HepG2 (cell line): Measurements from ENCODE around the gene VPS37B. TPM values are rescaled to one million over a fixed set of nuclear protein-coding genes. Genes with fewer than 3 reads are reported as not detected.

Experiments
- ATAC-seq: fragments of 200-7000 bp; cut with Tn5 transposase; 3 replicates; pipeline ENCODE4 v1.9.1; 2020; ENCODE audit warnings: mild to moderate bottlenecking, moderate library complexity
- BruUV-seq: library from RNA; stranded (reverse); fragments of 400-500 nt; replicated peaks from 2 replicates; lab custom pipeline; 2021; lab: Mats Ljungman, UMichigan
- CTCF ChIA-PET: fragments of 300-600 bp; formaldehyde crosslinking; extraction: SDS; loops from one replicate; lab custom pipeline; 2021; ENCODE audit warnings: low total read pairs, inconsistent platforms, low intra/inter-chr PET ratio; lab: Yijun Ruan, JAX
- POLR2A ChIA-PET: fragments of 350-600 bp; sonication (Branson Sonifier 250); formaldehyde crosslinking; loops from one replicate; lab custom pipeline; 2020; ENCODE audit warnings: antibody characterized with exemption, inconsistent platforms; lab: Yijun Ruan, JAX
- DNase-seq: peaks from one replicate; pipeline ENCODE4 v3.0.0-alpha.2; 2015; ENCODE audit warnings: low spot score
- FAIRE-seq: peaks from 3 replicates; lab custom pipeline; 2011; peaks lifted over from hg19 to GRCh38; lab: Jason Lieb, UNC
- H2AFZ ChIP-seq: one replicate; pipeline ENCODE4 v1.6.1; 2011; ENCODE audit warnings: low read length, inconsistent platforms
- H3K27ac ChIP-seq: fragments of 300-600 bp; 3 replicates; pipeline ENCODE4 v1.8.0; 2011; ENCODE audit warnings: mixed run types, mild to moderate bottlenecking, mixed read lengths, low read length, inconsistent platforms; ENCODE audit not compliant: insufficient read depth; ENCODE audit errors: extremely low read length
- H3K27me3 ChIP-seq, 2 experiments: fragments of 200-600 bp in 1 of 2; 2 replicates in 1 of 2; 3 replicates in 1 of 2; pipeline versions ENCODE4 v1.6.0 to v1.8.0; 2011; ENCODE audit warnings: low read length in 2 of 2, mild to moderate bottlenecking in 2 of 2, moderate library complexity in 2 of 2, inconsistent platforms in 1 of 2; ENCODE audit not compliant: insufficient read depth in 2 of 2, control insufficient read depth in 1 of 2
- H3K36me3 ChIP-seq, 2 experiments: fragments of 200-600 bp in 1 of 2; replicated peaks in 1 of 2; 2 replicates in 1 of 2; 3 replicates in 1 of 2; pipeline versions ENCODE4 v1.5.1 to v1.8.0; 2011; ENCODE audit warnings: low read length in 2 of 2, inconsistent platforms in 1 of 2; ENCODE audit not compliant: insufficient read depth in 2 of 2, control insufficient read depth in 1 of 2
- H3K4me1 ChIP-seq: 2 replicates; pipeline ENCODE4 v1.5.1; 2012; ENCODE audit warnings: low read length, inconsistent platforms; ENCODE audit not compliant: insufficient read depth
- H3K4me2 ChIP-seq: 2 replicates; pipeline ENCODE4 v1.6.0; 2011; ENCODE audit warnings: low read depth, low read length, inconsistent platforms
- H3K4me3 ChIP-seq, 3 experiments: fragments of 200-600 bp in 1 of 3; sonication (generic), shearing (Covaris generic) in 1 of 3; replicated peaks in 1 of 3; 2 replicates each; pipeline ENCODE4 v1.5.1; 2011 to 2016; ENCODE audit warnings: low read length in 3 of 3, inconsistent platforms in 2 of 3, low read depth in 2 of 3, mild to moderate bottlenecking in 2 of 3, control low read depth in 1 of 3, mixed read lengths in 1 of 3; ENCODE audit not compliant: insufficient read depth in 1 of 3
- H3K79me2 ChIP-seq: one replicate; pipeline ENCODE4 v1.6.1; 2011; ENCODE audit warnings: low read length, inconsistent platforms; ENCODE audit not compliant: insufficient read depth
- H3K9ac ChIP-seq: 2 replicates; pipeline ENCODE4 v1.6.0; 2011; ENCODE audit warnings: mild to moderate bottlenecking, low read depth, low read length, inconsistent platforms; ENCODE audit not compliant: insufficient read depth
- H3K9me3 ChIP-seq: 2 replicates; pipeline ENCODE4 v1.5.1; 2012; ENCODE audit warnings: mild to moderate bottlenecking, low read length
- H4K20me1 ChIP-seq: 2 replicates; pipeline ENCODE4 v1.6.0; 2011; ENCODE audit warnings: inconsistent platforms, mild to moderate bottlenecking, low read length, moderate library complexity; ENCODE audit not compliant: insufficient read depth
- ARID2 ChIP-seq: sonication (generic); formaldehyde crosslinking; IDR thresholded peaks from 2 replicates; pipeline ENCODE4 v1.8.1; 2022; ENCODE audit warnings: mild to moderate bottlenecking, missing genetic modification reagents, borderline replicate concordance
- BRD4 ChIP-seq: sonication (generic); formaldehyde crosslinking; IDR thresholded peaks from 2 replicates; pipeline ENCODE4 v1.4.0; 2020; ENCODE audit warnings: missing genetic modification reagents
- CCAR2 ChIP-seq: fragments of 200-400 bp; formaldehyde crosslinking; optimal IDR thresholded peaks from 2 replicates; pipeline ENCODE3; 2018; ENCODE audit warnings: low read depth, mild to moderate bottlenecking, low read length, moderate library complexity
- NBN ChIP-seq: fragments of 450-650 bp; conservative IDR thresholded peaks from 2 replicates; pipeline ENCODE4 v1.6.1; 2017
- NCOA1 ChIP-seq: sonication (generic); formaldehyde crosslinking; IDR thresholded peaks from 2 replicates; pipeline ENCODE4 v1.9.0; 2021; ENCODE audit warnings: missing genetic modification reagents
- NR2C2 ChIP-seq: sonication (generic); formaldehyde crosslinking; IDR thresholded peaks from 2 replicates; pipeline ENCODE4 v1.4.0; 2020; ENCODE audit warnings: missing genetic modification reagents, mild to moderate bottlenecking, moderate library complexity, borderline replicate concordance
- NR2F1 ChIP-seq, 2 experiments: fragments of 450-650 bp in 1 of 2; formaldehyde crosslinking in 1 of 2; IDR thresholded peaks; 2 replicates each; pipeline versions ENCODE4 v1.5.0 to v1.6.1; 2016 to 2020; ENCODE audit warnings: mild to moderate bottlenecking in 1 of 2, missing compliant biosample characterization in 1 of 2, missing genetic modification reagents in 1 of 2, moderate library complexity in 1 of 2
- PHB2 ChIP-seq: fragments of 450-650 bp; IDR thresholded peaks from 2 replicates; pipeline ENCODE4 v1.6.1; 2018; ENCODE audit not compliant: partially characterized antibody
- SRSF9 ChIP-seq: fragments of 200-400 bp; formaldehyde crosslinking; IDR thresholded peaks from 2 replicates; pipeline ENCODE4 v1.6.1; 2018; ENCODE audit warnings: borderline replicate concordance, mild to moderate bottlenecking, low read depth, low read length; ENCODE audit not compliant: insufficient read depth, poor library complexity, severe bottlenecking
- TBL1XR1 ChIP-seq: fragments of 150-350 bp; IDR thresholded peaks from 2 replicates; pipeline ENCODE4 v1.6.1; 2014; ENCODE audit warnings: borderline replicate concordance, low read length; ENCODE audit not compliant: partially characterized antibody
- TMF1 ChIP-seq: sonication (generic); formaldehyde crosslinking; IDR thresholded peaks from 2 replicates; pipeline ENCODE4 v1.8.1; 2022; ENCODE audit warnings: low read depth, missing genetic modification reagents
- ZBTB7B ChIP-seq: sonication (generic); formaldehyde crosslinking; IDR thresholded peaks from 2 replicates; pipeline ENCODE4 v1.4.0; 2020; ENCODE audit warnings: missing genetic modification reagents
- ZNF124 ChIP-seq: sonication (generic); formaldehyde crosslinking; IDR thresholded peaks from 2 replicates; pipeline ENCODE4 v1.4.0; 2020; ENCODE audit warnings: missing genetic modification reagents
- ZNF24 ChIP-seq: fragments of 450-650 bp; IDR thresholded peaks from 2 replicates; pipeline ENCODE4 v1.6.1; 2017; ENCODE audit warnings: antibody characterized with exemption, mild to moderate bottlenecking
- ZNF83 ChIP-seq: sonication (generic); formaldehyde crosslinking; IDR thresholded peaks from 2 replicates; pipeline ENCODE4 v1.4.0; 2020; ENCODE audit warnings: missing genetic modification reagents, mild to moderate bottlenecking, borderline replicate concordance
- ZSCAN25 ChIP-seq: sonication (generic); formaldehyde crosslinking; IDR thresholded peaks from 2 replicates; pipeline ENCODE4 v1.8.0; 2022; ENCODE audit warnings: mild to moderate bottlenecking, missing genetic modification reagents
- WGBS: methylation state at CpG from one replicate; pipeline ENCODE4 v1.1.6; 2017; ENCODE audit warnings: low lambda C conversion rate; 5-methylcytosine and 5-hydroxymethylcytosine counted together
- in situ Hi-C: cut with HindIII; loops from 2 replicates; pipeline ENCODE4 v1.10.0; 2017; ENCODE audit warnings: low pct_unique_long_range_greater_than_20kb; ENCODE audit not compliant: extremely low pct_ligation_motif_present
- intact Hi-C: fragments of 100-400 bp; cut with micrococcal nuclease; formaldehyde crosslinking; loops from one replicate; pipeline ENCODE4 v1.10.0; 2022; ENCODE audit not compliant: unreplicated experiment
- polyA plus RNA-seq, 8 experiments: library from polyadenylated mRNA; depleted of rRNA in 3 of 8; stranded (reverse) in 7 of 8; unstranded in 1 of 8; fragments of >200 nt; fragmentation: Illumina TruSeq in 4 of 8; extraction: Trizol in 4 of 8; gene quantifications; 2 replicates each; pipeline versions ENCODE4 v1.2.1 to v1.2.3, GENCODE V29; 2011 to 2016; ENCODE audit warnings: low read depth in 4 of 8, missing spikeins in 1 of 8, mixed read lengths in 1 of 8; ENCODE audit not compliant: insufficient read depth in 1 of 8
- total RNA-seq, 5 experiments: library from RNA; depleted of rRNA; stranded (reverse); fragments of >200 nt; fragmentation: Illumina TruSeq; extraction: Trizol; gene quantifications; 2 replicates each; pipeline ENCODE4 v1.2.3, GENCODE V29; 2016; ENCODE audit warnings: low read depth in 1 of 5
- TF ChIP-seq, protein P1 (sequence below): sonication (generic); formaldehyde crosslinking; IDR thresholded peaks from 2 replicates; pipeline ENCODE4 v1.5.1; 2020; ENCODE audit warnings: missing genetic modification reagents, mild to moderate bottlenecking, borderline replicate concordance

VPS37B gene
- total and polyA plus RNA-seq, 2 of the 13 experiments (the other 11 are each of a cell fraction or from before 2014, with no cell fraction given) = 4.6 to 5.3 TPM

DNA sequence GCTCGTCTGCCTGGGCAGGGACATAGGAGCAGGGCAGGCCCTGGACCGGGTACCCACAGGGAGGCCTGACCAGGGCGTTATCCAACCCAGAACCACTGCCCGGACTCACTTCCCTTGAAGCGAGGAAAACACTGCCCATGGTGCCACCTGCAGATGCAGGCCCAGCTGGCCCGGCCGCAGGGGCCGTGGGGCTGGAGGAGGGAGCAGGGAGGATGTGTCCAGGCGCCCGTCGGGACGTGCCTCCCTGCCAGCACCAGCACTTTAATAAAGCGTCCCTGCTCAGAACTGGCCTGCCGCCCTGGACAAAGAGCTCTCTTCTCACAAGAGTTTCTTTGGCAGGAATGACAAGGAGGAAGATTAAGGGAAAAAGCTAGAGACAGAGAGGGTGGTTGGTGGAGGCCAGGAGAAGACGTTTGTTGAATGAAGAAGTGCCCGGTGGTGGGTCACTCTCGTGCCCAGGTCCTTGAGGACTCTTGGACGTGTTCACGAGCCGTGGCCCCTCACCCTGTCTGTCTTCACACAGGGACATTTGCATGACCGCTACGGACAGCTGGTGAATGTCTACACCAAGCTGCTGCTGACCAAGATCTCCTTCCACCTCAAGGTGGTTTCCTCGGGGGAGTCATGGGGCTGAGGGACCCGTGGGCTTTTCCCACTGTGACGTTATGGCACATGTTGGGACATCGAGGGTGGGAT lies 46.4 kb downstream of the VPS37B start:
- no peak for FAIRE-seq
- H3K4me3 ChIP-seq = no peak overlapping the region
- no peak overlapping the region for H3K4me2 ChIP-seq
- H3K27ac ChIP-seq = no peak overlapping the region
- TF ChIP-seq ZBTB7B (no peak), ZSCAN25 (no peak), TMF1 (CRISPR knock-in tag) (no peak), BRD4 (CRISPR knock-in tag) (no peak), NBN (no peak), PHB2 (no peak), ZNF83 (no peak), NR2F1 (CRISPR knock-in tag; IDR thresholded peaks at IDR 0.05) (no peak), ARID2 (CRISPR knock-in tag) (no peak), NCOA1 (CRISPR knock-in tag) (no peak), TBL1XR1 (no peak), NR2C2 (CRISPR knock-in tag) (no peak), ZNF124 (CRISPR knock-in tag) (no peak), ZNF24 (no peak), SRSF9 (no peak), CCAR2 (no peak)
- TF ChIP-seq, protein P1, sequence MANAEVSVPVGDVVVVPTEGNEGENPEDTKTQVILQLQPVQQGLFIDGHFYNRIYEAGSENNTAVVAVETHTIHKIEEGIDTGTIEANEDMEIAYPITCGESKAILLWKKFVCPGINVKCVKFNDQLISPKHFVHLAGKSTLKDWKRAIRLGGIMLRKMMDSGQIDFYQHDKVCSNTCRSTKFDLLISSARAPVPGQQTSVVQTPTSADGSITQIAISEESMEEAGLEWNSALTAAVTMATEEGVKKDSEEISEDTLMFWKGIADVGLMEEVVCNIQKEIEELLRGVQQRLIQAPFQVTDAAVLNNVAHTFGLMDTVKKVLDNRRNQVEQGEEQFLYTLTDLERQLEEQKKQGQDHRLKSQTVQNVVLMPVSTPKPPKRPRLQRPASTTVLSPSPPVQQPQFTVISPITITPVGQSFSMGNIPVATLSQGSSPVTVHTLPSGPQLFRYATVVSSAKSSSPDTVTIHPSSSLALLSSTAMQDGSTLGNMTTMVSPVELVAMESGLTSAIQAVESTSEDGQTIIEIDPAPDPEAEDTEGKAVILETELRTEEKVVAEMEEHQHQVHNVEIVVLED (CRISPR knock-in tag) = no peak
- BruUV-seq = no TSS peak
- no peak overlapping the region for H2AFZ ChIP-seq
- 90% methylated on average over 17 of the region's 26 CpGs for WGBS
- CTCF ChIA-PET = no interaction called here
- intact Hi-C loops = no loop called here
- in situ Hi-C loops = loop anchor here (25.0 kb wide), 1 partner anchor 388 kb away; the partner anchor contains the start of genes MPHOSPH9 and MTRFR
- H3K9me3 ChIP-seq = no peaks in the 10 kb centered on the region
- H3K9ac ChIP-seq = no peak overlapping the region
- H3K79me2 ChIP-seq = peaks cover 6% of the 10 kb centered on the region
- H4K20me1 ChIP-seq = no peaks in the 10 kb centered on the region
- POLR2A ChIA-PET = no interaction called here
- peaks cover 4% of the 10 kb centered on the region for H3K4me1 ChIP-seq
- DNase-seq = no peak
- 0 out of 5 replicates have a peak, but pooled peaks cover 0 to 9% of the 10 kb centered on the region in 2 experiments for H3K36me3 ChIP-seq
- no peaks in the 10 kb centered on the region for H3K27me3 ChIP-seq
- no peak for ATAC-seq
